Transverse colon (tissue), 4 donors: Measurements from ENCODE around the gene MEIS2.

Experiments
- POLR2A ChIP-seq: fragments of 450-650 bp; IDR thresholded peaks from one replicate; pipeline ENCODE4 v1.6.1; 2016; ENCODE audit warnings: antibody characterized with exemption, mild to moderate bottlenecking, moderate library complexity
- POLR2AphosphoS5 ChIP-seq, 3 donors: sonication (generic); formaldehyde crosslinking; IDR thresholded peaks; one replicate each; pipeline ENCODE4 v1.6.1; 2016; ENCODE audit warnings: antibody characterized with exemption in 3 of 3
- TF ChIP-seq, protein P1 (sequence below), 5 experiments: fragments of 200-600 bp in 3 of 5; fragments of 450-650 bp in 2 of 5; sonication (generic) in 3 of 5; IDR thresholded peaks; 1 replicate in 2 of 5; 2 replicates in 3 of 5; pipeline ENCODE4 v1.5.1; 2016 to 2017; ENCODE audit warnings: antibody characterized with exemption in 5 of 5, inconsistent platforms in 3 of 5, mild to moderate bottlenecking in 2 of 5, moderate library complexity in 1 of 5

- no peak for TF ChIP-seq POLR2A
- TF ChIP-seq, protein P1, sequence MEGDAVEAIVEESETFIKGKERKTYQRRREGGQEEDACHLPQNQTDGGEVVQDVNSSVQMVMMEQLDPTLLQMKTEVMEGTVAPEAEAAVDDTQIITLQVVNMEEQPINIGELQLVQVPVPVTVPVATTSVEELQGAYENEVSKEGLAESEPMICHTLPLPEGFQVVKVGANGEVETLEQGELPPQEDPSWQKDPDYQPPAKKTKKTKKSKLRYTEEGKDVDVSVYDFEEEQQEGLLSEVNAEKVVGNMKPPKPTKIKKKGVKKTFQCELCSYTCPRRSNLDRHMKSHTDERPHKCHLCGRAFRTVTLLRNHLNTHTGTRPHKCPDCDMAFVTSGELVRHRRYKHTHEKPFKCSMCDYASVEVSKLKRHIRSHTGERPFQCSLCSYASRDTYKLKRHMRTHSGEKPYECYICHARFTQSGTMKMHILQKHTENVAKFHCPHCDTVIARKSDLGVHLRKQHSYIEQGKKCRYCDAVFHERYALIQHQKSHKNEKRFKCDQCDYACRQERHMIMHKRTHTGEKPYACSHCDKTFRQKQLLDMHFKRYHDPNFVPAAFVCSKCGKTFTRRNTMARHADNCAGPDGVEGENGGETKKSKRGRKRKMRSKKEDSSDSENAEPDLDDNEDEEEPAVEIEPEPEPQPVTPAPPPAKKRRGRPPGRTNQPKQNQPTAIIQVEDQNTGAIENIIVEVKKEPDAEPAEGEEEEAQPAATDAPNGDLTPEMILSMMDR (IDR thresholded peaks at IDR 0.05): no peak
- TF ChIP-seq POLR2AphosphoS5 (IDR thresholded peaks at IDR 0.05): no peak
These were observed 68.1 kb downstream of the MEIS2 start for GRCh38 chr15:37032091-37032775.
